HG02642 (cell line): ENCODE measurements around the gene NEK10.
"Not testable (repeated sequence)": the region's sequence is repeated elsewhere in the genome, so short reads cannot be mapped to it uniquely, and the experiment has no call there.

Experiments used
- ATAC-seq: cut with Tn5 transposase; IDR thresholded peaks from one replicate; pipeline ENCODE4 v1.9.1; 2021; ENCODE audit warnings: mild to moderate bottlenecking; ENCODE audit not compliant: unreplicated experiment, poor library complexity

The NEK10 gene

GRCh38 chr3:27317096-27317495, 52.1 kb downstream of the NEK10 start:
- no peak for ATAC-seq

GRCh38 chr3:27315003-27315402, 54.2 kb downstream of the NEK10 start:
- ATAC-seq = no peak

- peak; percentile 94 for ATAC-seq
These were observed 57.0 kb downstream of the NEK10 start for GRCh38 chr3:27312044-27312668.

GRCh38 chr3:27311400-27311799, 57.8 kb downstream of the NEK10 start:
- ATAC-seq = no peak

- no peak for ATAC-seq
These were observed 58.5 kb downstream of the NEK10 start for GRCh38 chr3:27310688-27311087.

GRCh38 chr3:27307566-27307965, 61.6 kb downstream of the NEK10 start:
- no peak for ATAC-seq

GRCh38 chr3:27302891-27303290, 66.3 kb downstream of the NEK10 start:
- no peak for ATAC-seq

- ATAC-seq = not testable (repeated sequence)
These were observed 70.2 kb downstream of the NEK10 start for GRCh38 chr3:27298981-27299380.

GRCh38 chr3:27293939-27294338, 75.2 kb downstream of the NEK10 start:
- ATAC-seq = no peak

GRCh38 chr3:27290760-27291159, 78.4 kb downstream of the NEK10 start:
- ATAC-seq = no peak

GRCh38 chr3:27289769-27290413, 79.3 kb downstream of the NEK10 start:
- no peak for ATAC-seq

- ATAC-seq = no peak
These were observed 82.1 kb downstream of the NEK10 start for GRCh38 chr3:27287052-27287451.

GRCh38 chr3:27286467-27286866, 82.7 kb downstream of the NEK10 start:
- not testable (repeated sequence) for ATAC-seq

- no peak for ATAC-seq
These were observed 83.5 kb downstream of the NEK10 start for GRCh38 chr3:27285668-27286067.

GRCh38 chr3:27281671-27282150, 87.5 kb downstream of the NEK10 start:
- no peak for ATAC-seq

- no peak for ATAC-seq
These were observed 90.1 kb downstream of the NEK10 start for GRCh38 chr3:27279123-27279522.

GRCh38 chr3:27278383-27279055, 90.7 kb downstream of the NEK10 start:
- ATAC-seq = no peak

- no peak for ATAC-seq
These were observed 93.7 kb downstream of the NEK10 start for GRCh38 chr3:27275441-27275990.

GRCh38 chr3:27271890-27272289, 97.3 kb downstream of the NEK10 start:
- no peak for ATAC-seq

GRCh38 chr3:27254896-27255295, 114.3 kb downstream of the NEK10 start:
- ATAC-seq = no peak

- ATAC-seq = peak; percentile 83
These were observed 115.4 kb downstream of the NEK10 start for GRCh38 chr3:27253831-27254230.
